ENCODE data around the gene CAP2.
A peak's percentile ranks its signal among the peaks of the same experiment; 100 is the strongest.

CAP2 gene

GRCh38 chr6:17474289-17474688, 80.9 kb downstream of the CAP2 start:
- no peak for DNase-seq (ENCODE audit: low read depth)

GRCh38 chr6:17475606-17476244, 82.3 kb downstream of the CAP2 start:
- DNase-seq (ENCODE audit: low read depth): no peak

GRCh38 chr6:17476511-17476910, 83.1 kb downstream of the CAP2 start:
- no peak for DNase-seq (ENCODE audit: low read depth)

- DNase-seq (ENCODE audit: low read depth): no peak
These were observed 84.0 kb downstream of the CAP2 start for GRCh38 chr6:17477356-17477755.

GRCh38 chr6:17478223-17478907, 85.0 kb downstream of the CAP2 start:
- no peak for DNase-seq (ENCODE audit: low read depth)

- DNase-seq (ENCODE audit: low read depth): no peak
These were observed 85.6 kb downstream of the CAP2 start for GRCh38 chr6:17478946-17479345.

- DNase-seq (ENCODE audit: low read depth): no peak
These were observed 87.1 kb downstream of the CAP2 start for GRCh38 chr6:17480476-17480875.

- no peak for DNase-seq (ENCODE audit: low read depth)
These were observed 89.3 kb downstream of the CAP2 start for GRCh38 chr6:17482711-17483110.

GRCh38 chr6:17483391-17484016, 90.1 kb downstream of the CAP2 start:
- no peak for DNase-seq (ENCODE audit: low read depth)

- no peak for DNase-seq (ENCODE audit: low read depth)
These were observed 90.9 kb downstream of the CAP2 start for GRCh38 chr6:17484201-17484849.

GRCh38 chr6:17485181-17485580, 91.8 kb downstream of the CAP2 start:
- no peak for DNase-seq (ENCODE audit: low read depth)

- no peak for DNase-seq (ENCODE audit: low read depth)
These were observed 92.6 kb downstream of the CAP2 start for GRCh38 chr6:17485946-17486345.

- DNase-seq (ENCODE audit: low read depth): no peak
These were observed 93.3 kb downstream of the CAP2 start for GRCh38 chr6:17486680-17487079.

GRCh38 chr6:17490724-17491123, 97.3 kb downstream of the CAP2 start:
- DNase-seq (ENCODE audit: low read depth): no peak

- no peak for DNase-seq (ENCODE audit: low read depth)
These were observed 98.2 kb downstream of the CAP2 start for GRCh38 chr6:17491416-17492142.

GRCh38 chr6:17492350-17492749, 99.0 kb downstream of the CAP2 start:
- DNase-seq (ENCODE audit: low read depth): no peak

- DNase-seq (ENCODE audit: low read depth): peak; percentile 51
These were observed 99.9 kb downstream of the CAP2 start for GRCh38 chr6:17493286-17493685.

GRCh38 chr6:17494177-17494576, 100.8 kb downstream of the CAP2 start:
- DNase-seq (ENCODE audit: low read depth): no peak

GRCh38 chr6:17494919-17495318, 101.5 kb downstream of the CAP2 start:
- DNase-seq (ENCODE audit: low read depth): no peak

GRCh38 chr6:17497535-17498095, 104.2 kb downstream of the CAP2 start:
- no peak for DNase-seq (ENCODE audit: low read depth)

- DNase-seq (ENCODE audit: low read depth): no peak
These were observed 108.0 kb downstream of the CAP2 start for GRCh38 chr6:17501442-17501841.
